Omental fat pad (tissue), 4 donors: ENCODE results near the gene SIDT1. TPM values are rescaled to one million over a fixed set of nuclear protein-coding genes. Genes with fewer than 3 reads are reported as not detected.

Source experiments
- ATAC-seq: fragments of 150-250 bp; one replicate; pipeline ENCODE4 v1.9.1; 2016; ENCODE audit warnings: mild to moderate bottlenecking, moderate library complexity; ENCODE audit not compliant: low FRiP score
- DNase-seq: peaks from one replicate; pipeline ENCODE4 v3.0.0-alpha.2; 2019; ENCODE audit warnings: low spot score
- total RNA-seq, 4 donors: library from RNA; depleted of rRNA; stranded (reverse); fragments of >200 nt; gene quantifications; one replicate each; pipeline ENCODE4 v1.1.0, GENCODE V29; 2016
- TF ChIP-seq, protein P1 (sequence below), 3 donors: fragments of 450-650 bp; IDR thresholded peaks; one replicate each; pipeline ENCODE4 v1.5.1; 2016 to 2017; ENCODE audit warnings: antibody characterized with exemption in 3 of 3, mild to moderate bottlenecking in 3 of 3, moderate library complexity in 2 of 3

The SIDT1 gene
- total RNA-seq, 4 donors from 2014 or later, result 2.7 to 7.4 (median 5.1) TPM

DNA sequence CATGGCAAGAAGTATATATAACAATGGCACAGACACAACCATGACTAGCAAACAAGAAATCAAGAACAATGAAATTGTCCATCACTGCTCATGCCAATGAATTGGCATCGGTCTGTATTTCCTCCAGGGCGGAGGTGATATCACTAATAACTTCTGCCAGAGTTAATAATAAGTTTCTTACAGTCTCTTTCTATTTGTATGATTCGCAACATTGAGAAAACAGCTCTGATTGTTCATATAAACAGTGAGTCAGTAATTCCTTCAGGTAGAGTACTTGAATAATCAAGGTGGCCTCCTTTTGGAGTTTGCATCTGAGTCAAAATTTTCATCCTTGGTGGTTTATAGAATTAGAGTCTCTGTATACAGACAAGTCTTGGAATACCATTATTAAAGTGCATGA lies 9.1 kb upstream of the SIDT1 start:
- no peak for ATAC-seq
- DNase-seq, result no peak
- TF ChIP-seq, protein P1, sequence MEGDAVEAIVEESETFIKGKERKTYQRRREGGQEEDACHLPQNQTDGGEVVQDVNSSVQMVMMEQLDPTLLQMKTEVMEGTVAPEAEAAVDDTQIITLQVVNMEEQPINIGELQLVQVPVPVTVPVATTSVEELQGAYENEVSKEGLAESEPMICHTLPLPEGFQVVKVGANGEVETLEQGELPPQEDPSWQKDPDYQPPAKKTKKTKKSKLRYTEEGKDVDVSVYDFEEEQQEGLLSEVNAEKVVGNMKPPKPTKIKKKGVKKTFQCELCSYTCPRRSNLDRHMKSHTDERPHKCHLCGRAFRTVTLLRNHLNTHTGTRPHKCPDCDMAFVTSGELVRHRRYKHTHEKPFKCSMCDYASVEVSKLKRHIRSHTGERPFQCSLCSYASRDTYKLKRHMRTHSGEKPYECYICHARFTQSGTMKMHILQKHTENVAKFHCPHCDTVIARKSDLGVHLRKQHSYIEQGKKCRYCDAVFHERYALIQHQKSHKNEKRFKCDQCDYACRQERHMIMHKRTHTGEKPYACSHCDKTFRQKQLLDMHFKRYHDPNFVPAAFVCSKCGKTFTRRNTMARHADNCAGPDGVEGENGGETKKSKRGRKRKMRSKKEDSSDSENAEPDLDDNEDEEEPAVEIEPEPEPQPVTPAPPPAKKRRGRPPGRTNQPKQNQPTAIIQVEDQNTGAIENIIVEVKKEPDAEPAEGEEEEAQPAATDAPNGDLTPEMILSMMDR (IDR thresholded peaks at IDR 0.05), result no peak

DNA sequence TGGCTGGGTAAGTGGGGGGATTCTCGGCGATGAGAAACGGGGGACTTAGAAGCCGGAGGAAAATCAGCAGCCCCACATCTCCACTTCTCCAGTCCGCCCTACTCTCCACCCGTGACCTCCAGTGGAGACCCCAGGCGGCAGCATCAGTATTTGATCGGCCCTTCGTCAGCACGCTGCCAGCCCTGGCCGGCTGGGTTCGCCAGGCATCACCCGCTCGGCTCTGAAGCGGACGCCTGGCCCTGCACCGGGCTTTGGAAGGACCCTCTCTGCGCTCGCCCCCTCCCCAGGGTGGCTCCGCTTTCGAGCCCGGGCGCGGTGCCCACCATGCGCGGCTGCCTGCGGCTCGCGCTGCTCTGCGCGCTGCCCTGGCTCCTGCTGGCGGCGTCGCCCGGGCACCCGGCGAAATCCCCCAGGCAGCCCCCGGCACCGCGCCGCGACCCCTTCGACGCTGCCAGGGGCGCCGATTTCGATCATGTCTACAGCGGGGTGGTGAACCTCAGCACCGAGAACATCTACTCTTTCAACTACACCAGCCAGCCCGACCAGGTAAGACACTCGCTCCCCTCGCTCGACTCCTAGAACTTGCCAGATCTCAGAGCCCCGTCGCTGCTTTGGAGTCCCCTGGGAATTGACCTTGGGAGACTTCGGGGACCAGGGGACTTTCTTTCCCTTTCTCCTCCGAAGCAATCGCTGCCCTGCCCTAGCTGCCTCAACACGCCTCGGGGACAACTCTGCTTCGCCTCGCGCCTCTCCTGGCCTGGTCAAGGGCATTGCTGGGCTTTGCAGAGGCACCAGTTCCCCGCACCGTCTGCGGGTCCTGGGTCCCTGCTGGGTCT lies 561 bp downstream of the SIDT1 start:
- TF ChIP-seq, protein P1 (IDR thresholded peaks at IDR 0.05), result no peak
- DNase-seq, result no peak
- peak; percentile 84 for ATAC-seq

DNA sequence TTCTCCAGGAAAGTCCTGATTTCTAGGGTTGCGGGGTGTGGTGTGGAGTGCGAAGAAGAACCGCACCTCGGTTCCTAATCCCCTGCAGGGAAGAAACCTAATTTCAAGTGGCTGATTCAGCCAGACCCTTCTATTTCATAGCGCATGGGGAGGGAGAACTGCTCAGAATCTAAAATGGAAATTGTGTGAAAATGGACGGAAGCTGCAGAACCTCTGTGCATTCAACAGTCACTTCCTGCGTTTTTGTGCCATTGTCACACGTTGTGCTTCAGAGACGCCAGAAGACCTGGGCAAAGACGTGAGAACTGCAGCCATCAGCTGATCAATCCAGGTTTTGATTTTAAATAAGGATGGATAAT lies 1.2 kb downstream of the SIDT1 start:
- ATAC-seq (no peak), DNase-seq (no peak)
- TF ChIP-seq, protein P1 (IDR thresholded peaks at IDR 0.05), result no peak

DNA sequence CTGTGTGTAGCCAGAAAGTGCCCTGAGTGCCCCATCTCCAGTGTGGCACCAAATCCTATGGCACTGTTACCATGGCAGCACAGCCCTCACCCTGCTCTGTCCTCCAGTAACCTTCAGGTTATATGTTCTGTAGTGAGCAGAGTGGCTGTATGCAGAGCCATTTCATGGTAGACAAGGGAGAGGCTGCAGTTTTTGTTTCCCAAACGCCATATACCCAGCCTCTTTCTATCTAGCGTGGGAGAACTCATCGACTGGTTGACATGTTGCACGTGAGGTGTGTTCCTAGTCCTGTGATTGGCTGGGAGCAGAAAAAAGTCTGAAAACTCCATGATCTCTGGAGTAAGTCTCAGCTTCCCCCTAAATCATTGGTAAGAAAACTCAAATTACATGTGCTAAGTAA lies 2.0 kb downstream of the SIDT1 start:
- ATAC-seq (no peak), DNase-seq (no peak)
- TF ChIP-seq, protein P1 (IDR thresholded peaks at IDR 0.05), result no peak

DNA sequence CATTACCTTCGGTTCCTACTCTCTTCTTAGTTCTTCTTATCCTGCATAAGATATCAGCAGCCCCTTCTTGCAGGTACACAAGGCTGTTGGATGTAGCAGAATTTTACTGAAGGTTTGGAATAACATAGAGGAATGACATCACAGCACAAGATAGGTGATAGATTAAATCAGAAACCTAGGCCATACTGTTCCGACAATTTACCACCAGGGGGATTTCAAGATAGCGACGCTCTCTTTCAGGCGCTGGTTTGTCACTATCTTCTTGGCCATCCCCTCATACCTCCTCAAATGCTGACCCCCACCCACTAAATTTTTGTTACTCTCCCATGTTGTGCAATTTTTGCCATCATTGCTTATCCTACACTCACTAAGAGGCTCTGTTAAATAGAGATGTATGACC lies 3.5 kb downstream of the SIDT1 start:
- ATAC-seq (no peak), DNase-seq (no peak)
- TF ChIP-seq, protein P1 (IDR thresholded peaks at IDR 0.05), result no peak

DNA sequence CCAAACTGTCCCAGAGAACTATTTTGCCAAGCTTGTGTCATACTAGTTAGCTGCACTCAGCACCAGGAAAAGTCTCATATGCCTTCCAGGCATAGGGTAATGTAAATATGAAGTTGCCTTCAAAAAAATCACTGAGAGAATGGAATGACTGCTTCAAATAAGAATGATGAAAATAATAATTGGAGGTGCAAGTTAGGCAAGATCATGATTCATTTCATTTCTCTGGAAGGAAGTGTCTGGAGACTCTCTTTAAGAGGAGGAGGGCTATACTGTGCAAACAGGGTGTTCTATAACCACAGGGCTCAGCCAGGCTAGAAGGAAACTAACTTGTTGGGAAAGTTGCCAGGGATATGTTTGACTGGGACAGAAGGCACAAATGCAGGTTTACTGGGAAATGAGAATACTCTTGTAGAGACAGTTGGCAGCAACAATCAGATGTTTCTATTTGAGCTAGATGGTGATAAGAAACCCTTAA lies 4.3 kb downstream of the SIDT1 start:
- ATAC-seq, result no peak
- TF ChIP-seq, protein P1 (IDR thresholded peaks at IDR 0.05), result no peak
- no peak for DNase-seq

DNA sequence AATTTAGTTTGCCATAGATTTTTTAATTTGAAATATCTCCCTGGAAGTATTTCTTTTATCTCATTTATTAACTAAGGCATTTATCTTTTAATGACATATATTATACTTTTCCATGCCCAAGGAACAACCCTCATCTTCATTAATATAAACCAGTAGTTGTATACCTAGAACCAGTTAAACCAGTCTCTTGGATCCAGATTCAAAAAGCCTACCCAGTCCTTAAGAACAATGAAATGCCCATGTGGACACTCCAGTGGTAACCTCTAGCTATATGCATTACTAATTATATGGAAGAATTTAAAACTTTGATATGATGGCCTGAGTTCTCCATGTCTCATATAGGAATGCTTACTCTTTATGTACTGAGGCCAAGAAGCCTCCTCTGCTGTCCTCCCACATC lies 4.8 kb downstream of the SIDT1 start:
- TF ChIP-seq, protein P1 (IDR thresholded peaks at IDR 0.05), result no peak
- ATAC-seq, result no peak
- no peak for DNase-seq
